ENCODE measurements around the gene PHLDB2.

GRCh38 chr3:111952086-111952485 is 93.0 kb downstream of the PHLDB2 start:
- TF ChIP-seq CTCF (IDR thresholded peaks at IDR 0.05), result no peak
- TF ChIP-seq POLR2A (IDR thresholded peaks at IDR 0.05), result no peak

Data from heart left ventricle (tissue), 13 donors.